Heart left ventricle (tissue), 13 donors: ENCODE measurements around the gene PACRG.

Source experiments
- POLR2A ChIP-seq, 2 donors: fragments of 450-650 bp; IDR thresholded peaks; one replicate each; pipeline ENCODE4 v1.6.1; 2017; ENCODE audit warnings: antibody characterized with exemption in 2 of 2, mild to moderate bottlenecking in 2 of 2, moderate library complexity in 2 of 2
- TF ChIP-seq, protein P1 (sequence below), 12 donors: fragments of 200-600 bp; sonication (generic) in 4 of 12; IDR thresholded peaks; one replicate each; pipeline versions ENCODE4 v1.5.0 to v1.8.0; 2018 to 2022; ENCODE audit warnings: antibody characterized with exemption in 12 of 12, mild to moderate bottlenecking in 5 of 12
- donor health status: ischemic (EF 13 %, LVEDD 7.1; RV severe dilation, severe dysfunction).
- donor health status: DM: no; HTN: yes; CAD: no.
- donor health status: DM: no; HTN: no; CAD: no.
- donor health status: ischemic (EF 25% LVEDD 6.9; RV normal size, moderate dysfunction).
- donor health status: ischemic (EF 25% LVEDD 5.7; RV mildly dilated, moderate dysfunction).
- donor health status: ischemic (EF 35%, LVEDD 5.7; RV mildly dilated, moderate dysfunction).
- donor health status: nonischemic (EF 11% LVEDD 7.7; RV severe dilation, severe dysfunction).
- donor health status: DM: yes; HTN: yes; CAD: no.
- donor health status: PGD.
- donor health status: ischemic (EF 29% LVEDD 5.4; RV normal size, mild dysfunction).
- donor health status: nonischemic (EF 23%, LVEDD 6.1; RV moderate dilation, normal function).

DNA sequence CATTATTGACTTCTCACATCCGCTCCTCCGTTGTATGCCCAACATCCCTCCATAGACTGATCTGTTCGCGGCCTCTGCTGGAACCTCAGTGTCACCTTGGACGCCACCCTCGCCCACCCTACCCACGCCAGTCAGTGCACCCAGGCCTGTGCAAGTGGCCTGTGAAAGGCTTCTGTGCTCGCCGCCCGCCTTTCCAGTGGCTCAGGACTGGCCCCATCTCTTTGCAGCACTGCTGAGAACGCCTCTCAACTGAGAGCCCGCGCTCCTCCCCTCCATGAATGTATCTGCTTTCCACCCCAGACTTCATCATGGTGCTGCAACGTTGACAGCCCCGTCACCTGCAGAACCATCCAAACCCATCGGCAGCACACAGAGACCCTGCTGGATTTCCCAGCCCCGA is 459.4 kb downstream of the PACRG start:
- TF ChIP-seq, protein P1, sequence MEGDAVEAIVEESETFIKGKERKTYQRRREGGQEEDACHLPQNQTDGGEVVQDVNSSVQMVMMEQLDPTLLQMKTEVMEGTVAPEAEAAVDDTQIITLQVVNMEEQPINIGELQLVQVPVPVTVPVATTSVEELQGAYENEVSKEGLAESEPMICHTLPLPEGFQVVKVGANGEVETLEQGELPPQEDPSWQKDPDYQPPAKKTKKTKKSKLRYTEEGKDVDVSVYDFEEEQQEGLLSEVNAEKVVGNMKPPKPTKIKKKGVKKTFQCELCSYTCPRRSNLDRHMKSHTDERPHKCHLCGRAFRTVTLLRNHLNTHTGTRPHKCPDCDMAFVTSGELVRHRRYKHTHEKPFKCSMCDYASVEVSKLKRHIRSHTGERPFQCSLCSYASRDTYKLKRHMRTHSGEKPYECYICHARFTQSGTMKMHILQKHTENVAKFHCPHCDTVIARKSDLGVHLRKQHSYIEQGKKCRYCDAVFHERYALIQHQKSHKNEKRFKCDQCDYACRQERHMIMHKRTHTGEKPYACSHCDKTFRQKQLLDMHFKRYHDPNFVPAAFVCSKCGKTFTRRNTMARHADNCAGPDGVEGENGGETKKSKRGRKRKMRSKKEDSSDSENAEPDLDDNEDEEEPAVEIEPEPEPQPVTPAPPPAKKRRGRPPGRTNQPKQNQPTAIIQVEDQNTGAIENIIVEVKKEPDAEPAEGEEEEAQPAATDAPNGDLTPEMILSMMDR (IDR thresholded peaks at IDR 0.05) = no peak
- TF ChIP-seq POLR2A (IDR thresholded peaks at IDR 0.05) = no peak
